Measurements from ENCODE around the gene CYTH3.

Gene CYTH3

GRCh38 chr7:6186577-6186976 lies 85.8 kb downstream of the CYTH3 start:
- no peak overlapping the region for H3K4me3 ChIP-seq (ENCODE audit: low read depth, low read length)
- TF ChIP-seq CTCF (IDR thresholded peaks at IDR 0.05; ENCODE audit: low read depth, low read length): no peak

GRCh38 chr7:6182993-6183392 lies 89.4 kb downstream of the CYTH3 start:
- no peak for TF ChIP-seq CTCF (IDR thresholded peaks at IDR 0.05; ENCODE audit: low read depth, low read length)
- H3K4me3 ChIP-seq (ENCODE audit: low read depth, low read length): no peak overlapping the region

GRCh38 chr7:6181136-6181535 lies 91.3 kb downstream of the CYTH3 start:
- TF ChIP-seq CTCF (IDR thresholded peaks at IDR 0.05; ENCODE audit: low read depth, low read length): no peak
- no peak overlapping the region for H3K4me3 ChIP-seq (ENCODE audit: low read depth, low read length)

GRCh38 chr7:6180344-6180725 lies 92.1 kb downstream of the CYTH3 start:
- no peak for TF ChIP-seq CTCF (IDR thresholded peaks at IDR 0.05; ENCODE audit: low read depth, low read length)
- H3K4me3 ChIP-seq (ENCODE audit: low read depth, low read length): no peak overlapping the region

GRCh38 chr7:6179620-6180343 lies 92.6 kb downstream of the CYTH3 start:
- TF ChIP-seq CTCF (IDR thresholded peaks at IDR 0.05; ENCODE audit: low read depth, low read length): no peak
- no peak overlapping the region for H3K4me3 ChIP-seq (ENCODE audit: low read depth, low read length)

GRCh38 chr7:6178298-6179029 lies 94.0 kb downstream of the CYTH3 start:
- no peak overlapping the region for H3K4me3 ChIP-seq (ENCODE audit: low read depth, low read length)
- no peak for TF ChIP-seq CTCF (IDR thresholded peaks at IDR 0.05; ENCODE audit: low read depth, low read length)

- TF ChIP-seq CTCF (IDR thresholded peaks at IDR 0.05; ENCODE audit: low read depth, low read length): no peak
- H3K4me3 ChIP-seq (ENCODE audit: low read depth, low read length): no peak overlapping the region
Measured at GRCh38 chr7:6175645-6176044, 96.8 kb downstream of the CYTH3 start.

Measured in WI38 (cell line).